Heart left ventricle (tissue), 13 donors: ENCODE results near the gene PARD3B.

Experiments used
- CTCF ChIP-seq, 12 donors: fragments of 200-600 bp; sonication (generic) in 4 of 12; IDR thresholded peaks; one replicate each; pipeline versions ENCODE4 v1.5.0 to v1.8.0; 2018 to 2022; ENCODE audit warnings: antibody characterized with exemption in 12 of 12, mild to moderate bottlenecking in 5 of 12
- POLR2A ChIP-seq, 2 donors: fragments of 450-650 bp; IDR thresholded peaks; one replicate each; pipeline ENCODE4 v1.6.1; 2017; ENCODE audit warnings: antibody characterized with exemption in 2 of 2, mild to moderate bottlenecking in 2 of 2, moderate library complexity in 2 of 2
- donor health status: ischemic (EF 13 %, LVEDD 7.1; RV severe dilation, severe dysfunction).
- donor health status: DM: no; HTN: yes; CAD: no.
- donor health status: DM: no; HTN: no; CAD: no.
- donor health status: ischemic (EF 25% LVEDD 6.9; RV normal size, moderate dysfunction).
- donor health status: ischemic (EF 25% LVEDD 5.7; RV mildly dilated, moderate dysfunction).
- donor health status: ischemic (EF 35%, LVEDD 5.7; RV mildly dilated, moderate dysfunction).
- donor health status: nonischemic (EF 11% LVEDD 7.7; RV severe dilation, severe dysfunction).
- donor health status: DM: yes; HTN: yes; CAD: no.
- donor health status: PGD.
- donor health status: ischemic (EF 29% LVEDD 5.4; RV normal size, mild dysfunction).
- donor health status: nonischemic (EF 23%, LVEDD 6.1; RV moderate dilation, normal function).

GRCh38 chr2:204695506-204695905 lies 150.2 kb downstream of the PARD3B start:
- TF ChIP-seq CTCF (IDR thresholded peaks at IDR 0.05): no peak
- TF ChIP-seq POLR2A (IDR thresholded peaks at IDR 0.05): no peak
